SU-DHL-6 (cell line): ENCODE measurements around the gene ZC3H12D.

Source experiments
- CTCF ChIP-seq: fragments of 200-600 bp; sonication (generic); IDR thresholded peaks from one replicate; pipeline ENCODE4 v1.5.1; 2017; ENCODE audit warnings: antibody characterized with exemption, mild to moderate bottlenecking, low read length, moderate library complexity; ENCODE audit not compliant: insufficient read depth, poor library complexity, severe bottlenecking
- EZH2phosphoT487 ChIP-seq: fragments of 200-600 bp; sonication (generic), shearing (Covaris generic); conservative IDR thresholded peaks from 2 replicates; pipeline ENCODE4 v1.6.1; 2018; ENCODE audit warnings: mild to moderate bottlenecking, antibody characterized with exemption, low read length, moderate library complexity, mixed read lengths

GRCh38 chr6:149482545-149483333 lies 2.1 kb downstream of the ZC3H12D start:
- TF ChIP-seq CTCF (no peak), EZH2phosphoT487 (no peak)
